Measurements from ENCODE around the gene SEMA4C.

SEMA4C gene

GRCh38 chr2:96857667-96858372 lies 12.1 kb downstream of the SEMA4C start, which contains the start of gene ANKRD39:
ANKRD39 (minus strand) TSS chr2:96858016; CDS start chr2:96857987, 29 bp downstream.
- Mint-ChIP-seq H3K4me1 (ENCODE audit: low read depth) (peaks cover 40% of the 10 kb centered on the region), H3K27me3 (no peaks in the 10 kb centered on the region), H3K36me3 (ENCODE audit: low read depth) (peaks cover 50% of the 10 kb centered on the region), H3K4me3 (peak within 1 kb of the TSS; percentile 91), H3K27ac (peak within 1 kb of the TSS; percentile 88), H3K9me3 (no peaks in the 10 kb centered on the region)
- DNase-seq, result peak; percentile 99

- no peaks in the 10 kb centered on the region for H3K27me3 Mint-ChIP-seq
- H3K36me3 Mint-ChIP-seq (ENCODE audit: low read depth), result peaks cover 52% of the 10 kb centered on the region
- peak overlapping the region; percentile 88 for H3K27ac Mint-ChIP-seq
- peak; percentile 32 for DNase-seq
- H3K4me1 Mint-ChIP-seq (ENCODE audit: low read depth), result peaks cover 40% of the 10 kb centered on the region
- no peaks in the 10 kb centered on the region for H3K9me3 Mint-ChIP-seq
- H3K4me3 Mint-ChIP-seq, result peak overlapping the region; percentile 91
Measured at GRCh38 chr2:96856776-96857666, 12.9 kb downstream of the SEMA4C start.

GRCh38 chr2:96853321-96853720 lies 16.6 kb downstream of the SEMA4C start:
- DNase-seq, result no peak
- Mint-ChIP-seq H3K4me3 (no peak overlapping the region), H3K27me3 (no peaks in the 10 kb centered on the region), H3K27ac (no peak overlapping the region), H3K4me1 (ENCODE audit: low read depth) (peaks cover 20% of the 10 kb centered on the region), H3K36me3 (ENCODE audit: low read depth) (peaks cover 66% of the 10 kb centered on the region), H3K9me3 (no peaks in the 10 kb centered on the region)

- no peaks in the 10 kb centered on the region for H3K9me3 Mint-ChIP-seq
- peaks cover 20% of the 10 kb centered on the region for H3K4me1 Mint-ChIP-seq (ENCODE audit: low read depth)
- H3K36me3 Mint-ChIP-seq (ENCODE audit: low read depth), result peaks cover 71% of the 10 kb centered on the region
- DNase-seq, result no peak
- H3K27me3 Mint-ChIP-seq, result no peaks in the 10 kb centered on the region
- no peak overlapping the region for H3K4me3 Mint-ChIP-seq
- no peak overlapping the region for H3K27ac Mint-ChIP-seq
Measured at GRCh38 chr2:96852667-96853066, 17.2 kb downstream of the SEMA4C start.

- H3K27ac Mint-ChIP-seq, result no peak overlapping the region
- H3K4me3 Mint-ChIP-seq, result no peak overlapping the region
- no peak for DNase-seq
- H3K4me1 Mint-ChIP-seq (ENCODE audit: low read depth), result no peaks in the 10 kb centered on the region
- peaks cover 72% of the 10 kb centered on the region for H3K36me3 Mint-ChIP-seq (ENCODE audit: low read depth)
- H3K9me3 Mint-ChIP-seq, result no peaks in the 10 kb centered on the region
- H3K27me3 Mint-ChIP-seq, result no peaks in the 10 kb centered on the region
Measured at GRCh38 chr2:96848264-96848663, 21.6 kb downstream of the SEMA4C start.

- Mint-ChIP-seq H3K4me1 (ENCODE audit: low read depth) (no peaks in the 10 kb centered on the region), H3K27ac (no peak overlapping the region), H3K27me3 (no peaks in the 10 kb centered on the region), H3K9me3 (no peaks in the 10 kb centered on the region), H3K4me3 (no peak overlapping the region), H3K36me3 (ENCODE audit: low read depth) (peaks cover 65% of the 10 kb centered on the region)
- no peak for DNase-seq
Measured at GRCh38 chr2:96847586-96847985, 22.3 kb downstream of the SEMA4C start.

GRCh38 chr2:96846825-96847224 lies 23.1 kb downstream of the SEMA4C start:
- no peaks in the 10 kb centered on the region for H3K27me3 Mint-ChIP-seq
- H3K4me3 Mint-ChIP-seq, result no peak overlapping the region
- H3K4me1 Mint-ChIP-seq (ENCODE audit: low read depth), result no peaks in the 10 kb centered on the region
- H3K9me3 Mint-ChIP-seq, result no peaks in the 10 kb centered on the region
- H3K27ac Mint-ChIP-seq, result no peak overlapping the region
- no peak for DNase-seq
- peaks cover 61% of the 10 kb centered on the region for H3K36me3 Mint-ChIP-seq (ENCODE audit: low read depth)

- H3K27ac Mint-ChIP-seq, result peak overlapping the region; percentile 14
- H3K36me3 Mint-ChIP-seq (ENCODE audit: low read depth), result peaks cover 50% of the 10 kb centered on the region
- DNase-seq, result no peak
- H3K27me3 Mint-ChIP-seq, result no peaks in the 10 kb centered on the region
- H3K4me1 Mint-ChIP-seq (ENCODE audit: low read depth), result peaks cover 13% of the 10 kb centered on the region
- no peaks in the 10 kb centered on the region for H3K9me3 Mint-ChIP-seq
- H3K4me3 Mint-ChIP-seq, result no peak overlapping the region
Measured at GRCh38 chr2:96844405-96844808, 25.5 kb downstream of the SEMA4C start.

GRCh38 chr2:96843538-96844268 lies 26.2 kb downstream of the SEMA4C start, which contains the start of gene ANKRD23:
ANKRD23 (minus strand) TSS chr2:96844021; CDS start chr2:96843992, 29 bp downstream.
- Mint-ChIP-seq H3K9me3 (no peaks in the 10 kb centered on the region), H3K27me3 (no peaks in the 10 kb centered on the region), H3K4me1 (ENCODE audit: low read depth) (peaks cover 19% of the 10 kb centered on the region), H3K27ac (peak within 1 kb of the TSS; percentile 32), H3K4me3 (no peak within 1 kb of the TSS), H3K36me3 (ENCODE audit: low read depth) (peaks cover 50% of the 10 kb centered on the region)
- no peak for DNase-seq

GRCh38 chr2:96842600-96842999 lies 27.3 kb downstream of the SEMA4C start:
- Mint-ChIP-seq H3K4me3 (no peak overlapping the region), H3K27me3 (no peaks in the 10 kb centered on the region), H3K27ac (no peak overlapping the region), H3K9me3 (no peaks in the 10 kb centered on the region), H3K36me3 (ENCODE audit: low read depth) (peaks cover 47% of the 10 kb centered on the region), H3K4me1 (ENCODE audit: low read depth) (peaks cover 21% of the 10 kb centered on the region)
- no peak for DNase-seq

- H3K4me1 Mint-ChIP-seq (ENCODE audit: low read depth), result peaks cover 21% of the 10 kb centered on the region
- no peaks in the 10 kb centered on the region for H3K27me3 Mint-ChIP-seq
- no peaks in the 10 kb centered on the region for H3K9me3 Mint-ChIP-seq
- no peak overlapping the region for H3K27ac Mint-ChIP-seq
- H3K36me3 Mint-ChIP-seq (ENCODE audit: low read depth), result peaks cover 47% of the 10 kb centered on the region
- no peak overlapping the region for H3K4me3 Mint-ChIP-seq
- DNase-seq, result no peak
Measured at GRCh38 chr2:96841701-96842495, 28.0 kb downstream of the SEMA4C start.

GRCh38 chr2:96839875-96840850 lies 29.7 kb downstream of the SEMA4C start:
- peak overlapping the region; percentile 63 for H3K27ac Mint-ChIP-seq
- peak overlapping the region; percentile 4 for H3K4me3 Mint-ChIP-seq
- H3K27me3 Mint-ChIP-seq, result no peaks in the 10 kb centered on the region
- no peak for DNase-seq
- H3K36me3 Mint-ChIP-seq (ENCODE audit: low read depth), result peaks cover 47% of the 10 kb centered on the region
- H3K4me1 Mint-ChIP-seq (ENCODE audit: low read depth), result peaks cover 21% of the 10 kb centered on the region
- no peaks in the 10 kb centered on the region for H3K9me3 Mint-ChIP-seq

All from activated T-cell treated with anti-CD3 and anti-CD28 coated beads, Interleukin-2, amount 50 U/mL, for 24 hours (primary cell).